HUES48 (cell line): Measurements from ENCODE around the gene GNRH2.
A peak's percentile ranks its signal among the peaks of the same experiment; 100 is the strongest.
"Not testable (repeated sequence)": the region's sequence is repeated elsewhere in the genome, so short reads cannot be mapped to it uniquely, and the experiment has no call there.

Source experiments
- H3K27ac ChIP-seq: one replicate; pipeline ENCODE4 v1.7.0; 2013; ENCODE audit warnings: low read depth, low read length, inconsistent platforms
- H3K27me3 ChIP-seq: 2 replicates; pipeline ENCODE4 v1.6.1; 2013; ENCODE audit warnings: mild to moderate bottlenecking, low read length; ENCODE audit not compliant: control insufficient read depth, insufficient read depth
- H3K36me3 ChIP-seq: 2 replicates; pipeline ENCODE4 v1.6.1; 2013; ENCODE audit warnings: low read length; ENCODE audit not compliant: control insufficient read depth, insufficient read depth
- H3K4me1 ChIP-seq: 2 replicates; pipeline ENCODE4 v1.6.1; 2013; ENCODE audit warnings: mild to moderate bottlenecking, low read length; ENCODE audit not compliant: control insufficient read depth, insufficient read depth
- H3K4me3 ChIP-seq: 2 replicates; pipeline ENCODE4 v1.5.1; 2013; ENCODE audit warnings: mild to moderate bottlenecking, low read depth, low read length
- H3K9ac ChIP-seq: 2 replicates; pipeline ENCODE4 v1.6.1; 2013; ENCODE audit warnings: mild to moderate bottlenecking, low read depth, low read length, moderate library complexity
- H3K9me3 ChIP-seq: 2 replicates; pipeline ENCODE4 v1.6.1; 2013; ENCODE audit warnings: low read length; ENCODE audit not compliant: control insufficient read depth, insufficient read depth

The GNRH2 gene

GRCh38 chr20:3042625-3043024 is 797 bp upstream of the GNRH2 start:
- 0 out of 2 replicates have a peak overlapping the region, but pooled peaks have one; percentile 41 for H3K4me3 ChIP-seq
- no peak overlapping the region for H3K27ac ChIP-seq
- H3K4me1 ChIP-seq: peaks cover 21% of the 10 kb centered on the region
- no peaks in the 10 kb centered on the region for H3K27me3 ChIP-seq
- H3K9me3 ChIP-seq: no peaks in the 10 kb centered on the region
- H3K9ac ChIP-seq: no peak overlapping the region
- peaks cover 33% of the 10 kb centered on the region for H3K36me3 ChIP-seq

GRCh38 chr20:3044336-3044965 is 1.0 kb downstream of the GNRH2 start:
- H3K4me1 ChIP-seq: peaks cover 21% of the 10 kb centered on the region
- no peaks in the 10 kb centered on the region for H3K27me3 ChIP-seq
- H3K4me3 ChIP-seq: no peak overlapping the region
- H3K9ac ChIP-seq: no peak overlapping the region
- H3K36me3 ChIP-seq: peaks cover 31% of the 10 kb centered on the region
- no peaks in the 10 kb centered on the region for H3K9me3 ChIP-seq
- no peak overlapping the region for H3K27ac ChIP-seq

GRCh38 chr20:3045042-3045815 is 1.8 kb downstream of the GNRH2 start:
- peak overlapping the region; percentile 95 for H3K4me3 ChIP-seq
- no peaks in the 10 kb centered on the region for H3K9me3 ChIP-seq
- peaks cover 21% of the 10 kb centered on the region for H3K4me1 ChIP-seq

GRCh38 chr20:3045816-3046676 is 2.6 kb downstream of the GNRH2 start, which contains the start of gene MRPS26:
Gene MRPS26 (plus strand): TSS chr20:3046052. CDS start chr20:3046069, 17 bp downstream.
- H3K27me3 ChIP-seq: no peaks in the 10 kb centered on the region
- no peaks in the 10 kb centered on the region for H3K9me3 ChIP-seq
- H3K36me3 ChIP-seq: peaks cover 27% of the 10 kb centered on the region
- H3K9ac ChIP-seq: peak within 1 kb of the TSS; percentile 86
- H3K4me1 ChIP-seq: peaks cover 21% of the 10 kb centered on the region
- peak within 1 kb of the TSS; percentile 95 for H3K4me3 ChIP-seq
- H3K27ac ChIP-seq: peak within 1 kb of the TSS; percentile 67

More at GRCh38 chr20:3045042-3045815, 1.8 kb downstream of the GNRH2 start:
- no peaks in the 10 kb centered on the region for H3K27me3 ChIP-seq
- peaks cover 30% of the 10 kb centered on the region for H3K36me3 ChIP-seq
- H3K27ac ChIP-seq: peak overlapping the region; percentile 67
- peak overlapping the region; percentile 86 for H3K9ac ChIP-seq

- peaks cover 16% of the 10 kb centered on the region for H3K4me1 ChIP-seq
- peak overlapping the region; percentile 95 for H3K4me3 ChIP-seq
- peak overlapping the region; percentile 86 for H3K9ac ChIP-seq
- no peaks in the 10 kb centered on the region for H3K9me3 ChIP-seq
- H3K27me3 ChIP-seq: no peaks in the 10 kb centered on the region
- peak overlapping the region; percentile 36 for H3K27ac ChIP-seq
- peaks cover 27% of the 10 kb centered on the region for H3K36me3 ChIP-seq
Observed at GRCh38 chr20:3046677-3047462, 3.4 kb downstream of the GNRH2 start.

GRCh38 chr20:3047486-3048419 is 4.3 kb downstream of the GNRH2 start:
- peaks cover 7% of the 10 kb centered on the region; the same call in 1 of the 2 replicates for H3K4me1 ChIP-seq
- no peak overlapping the region for H3K9ac ChIP-seq
- no peak overlapping the region for H3K27ac ChIP-seq
- peaks cover 27% of the 10 kb centered on the region for H3K36me3 ChIP-seq
- no peaks in the 10 kb centered on the region for H3K27me3 ChIP-seq
- no peak overlapping the region for H3K4me3 ChIP-seq
- no peaks in the 10 kb centered on the region for H3K9me3 ChIP-seq

GRCh38 chr20:3051385-3052019 is 8.1 kb downstream of the GNRH2 start:
- no peaks in the 10 kb centered on the region for H3K9me3 ChIP-seq
- no peak overlapping the region for H3K4me3 ChIP-seq
- no peak overlapping the region for H3K27ac ChIP-seq
- H3K9ac ChIP-seq: no peak overlapping the region
- H3K27me3 ChIP-seq: no peaks in the 10 kb centered on the region
- peaks cover 27% of the 10 kb centered on the region for H3K36me3 ChIP-seq
- H3K4me1 ChIP-seq: no peaks in the 10 kb centered on the region

- no peaks in the 10 kb centered on the region for H3K4me1 ChIP-seq
- no peak overlapping the region for H3K27ac ChIP-seq
Observed at GRCh38 chr20:3059489-3059888, 16.1 kb downstream of the GNRH2 start.

GRCh38 chr20:3064119-3064518 is 20.7 kb downstream of the GNRH2 start:
- H3K4me3 ChIP-seq: not testable (repeated sequence)

More at GRCh38 chr20:3059489-3059888, 16.1 kb downstream of the GNRH2 start:
- Histone ChIP-seq H3K9me3 (no peaks in the 10 kb centered on the region), H3K4me3 (no peak overlapping the region), H3K9ac (no peak overlapping the region), H3K36me3 (no peaks in the 10 kb centered on the region), H3K27me3 (no peaks in the 10 kb centered on the region)

More at GRCh38 chr20:3064119-3064518, 20.7 kb downstream of the GNRH2 start:
- H3K27ac ChIP-seq, H3K9ac ChIP-seq, H3K27me3 ChIP-seq, H3K9me3 ChIP-seq, H3K36me3 ChIP-seq, H3K4me1 ChIP-seq: not testable (repeated sequence)
